Suprapubic skin (tissue), 4 donors: ENCODE measurements around the gene SYT12. TPM values are rescaled to one million over a fixed set of nuclear protein-coding genes. Genes with fewer than 3 reads are reported as not detected.
"Not testable (repeated sequence)": the region's sequence is repeated elsewhere in the genome, so short reads cannot be mapped to it uniquely, and the experiment has no call there.

ENCODE experiments used
- DNase-seq, 2 donors: peaks; one replicate each; pipeline ENCODE4 v3.0.0-alpha.2; 2019; ENCODE audit warnings: low spot score in 2 of 2
- H3K27ac ChIP-seq: fragments of 200-600 bp; sonication (generic); one replicate; pipeline ENCODE4 v1.5.1; 2019
- H3K27me3 ChIP-seq: fragments of 200-600 bp; sonication (generic); one replicate; pipeline ENCODE4 v1.5.1; 2019
- H3K36me3 ChIP-seq: fragments of 200-600 bp; sonication (generic); one replicate; pipeline ENCODE4 v1.5.1; 2019
- H3K4me1 ChIP-seq: fragments of 200-600 bp; sonication (generic); one replicate; pipeline ENCODE4 v1.5.1; 2019
- H3K4me3 ChIP-seq: fragments of 200-600 bp; sonication (generic); one replicate; pipeline ENCODE4 v1.5.1; 2019; ENCODE audit warnings: mild to moderate bottlenecking
- H3K9me3 ChIP-seq: fragments of 200-600 bp; sonication (generic); one replicate; pipeline ENCODE4 v1.5.1; 2019
- EP300 ChIP-seq: sonication (generic); formaldehyde crosslinking; IDR thresholded peaks from one replicate; pipeline ENCODE4 v1.6.1; 2017; ENCODE audit warnings: antibody characterized with exemption
- POLR2A ChIP-seq, 2 donors: fragments of 450-650 bp; IDR thresholded peaks; one replicate each; pipeline ENCODE4 v1.6.1; 2017; ENCODE audit warnings: antibody characterized with exemption in 2 of 2, mild to moderate bottlenecking in 2 of 2, moderate library complexity in 2 of 2
- POLR2AphosphoS5 ChIP-seq, 3 donors: sonication (generic); formaldehyde crosslinking; IDR thresholded peaks; one replicate each; pipeline ENCODE4 v1.6.1; 2017; ENCODE audit warnings: antibody characterized with exemption in 3 of 3
- WGBS: methylation state at CpG from one replicate; pipeline ENCODE4 v1.1.5; 2018; 5-methylcytosine and 5-hydroxymethylcytosine counted together
- total RNA-seq, 4 donors: library from RNA; depleted of rRNA; stranded (reverse); fragments of >200 nt; gene quantifications; one replicate each; pipeline ENCODE4 v1.1.0, GENCODE V29; 2016
- TF ChIP-seq, protein P1 (sequence below), 2 donors: fragments of 200-600 bp in 1 of 2; fragments of 450-650 bp in 1 of 2; sonication (generic) in 1 of 2; IDR thresholded peaks; one replicate each; pipeline ENCODE4 v1.5.1; 2016 to 2019; ENCODE audit warnings: antibody characterized with exemption in 2 of 2, mild to moderate bottlenecking in 1 of 2, moderate library complexity in 1 of 2

SYT12 gene
- total RNA-seq, 4 donors from 2014 or later: 0.38 to 1.1 (median 0.53) TPM

DNA sequence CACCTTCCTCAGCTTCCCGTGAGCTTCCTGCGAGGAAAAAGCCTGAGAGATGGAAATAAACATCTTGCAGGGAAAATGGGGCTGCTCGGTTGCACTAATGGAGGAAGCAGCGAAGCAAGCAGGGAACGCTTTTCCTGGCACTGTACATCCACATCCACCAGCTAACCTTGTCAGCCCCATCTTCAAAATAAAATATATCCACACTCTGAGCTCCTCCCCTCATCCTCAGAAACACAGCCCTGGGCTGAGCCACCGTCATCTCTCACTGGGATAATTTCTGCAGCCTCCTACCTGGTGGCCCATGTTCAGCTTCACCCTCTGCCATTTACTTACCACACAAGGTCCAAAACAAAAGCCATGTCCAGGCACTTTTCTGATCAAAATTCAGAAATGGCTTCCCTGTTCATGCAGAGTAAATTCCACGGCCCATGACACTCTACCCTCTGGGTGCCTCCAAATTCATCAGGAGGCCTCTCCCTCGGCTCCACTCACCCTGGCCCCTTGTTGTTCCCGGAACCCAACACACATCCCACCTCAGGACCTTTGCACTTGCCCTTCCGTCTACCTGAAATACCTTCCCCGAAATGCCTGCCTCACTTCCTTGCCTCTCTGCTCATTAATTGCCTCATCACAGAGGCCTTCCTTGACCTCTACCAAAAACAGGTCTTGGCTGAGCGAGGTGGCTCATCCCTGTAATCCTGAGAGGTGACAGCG lies 34.9 kb upstream of the SYT12 start:
- Histone ChIP-seq H3K27ac (no peak overlapping the region), H3K27me3 (no peaks in the 10 kb centered on the region), H3K36me3 (no peaks in the 10 kb centered on the region), H3K4me1 (peaks cover 9% of the 10 kb centered on the region), H3K9me3 (no peaks in the 10 kb centered on the region), H3K4me3 (no peak overlapping the region)
- no peak for TF ChIP-seq POLR2A (IDR thresholded peaks at IDR 0.05)
- TF ChIP-seq EP300: no peak
- TF ChIP-seq, protein P1, sequence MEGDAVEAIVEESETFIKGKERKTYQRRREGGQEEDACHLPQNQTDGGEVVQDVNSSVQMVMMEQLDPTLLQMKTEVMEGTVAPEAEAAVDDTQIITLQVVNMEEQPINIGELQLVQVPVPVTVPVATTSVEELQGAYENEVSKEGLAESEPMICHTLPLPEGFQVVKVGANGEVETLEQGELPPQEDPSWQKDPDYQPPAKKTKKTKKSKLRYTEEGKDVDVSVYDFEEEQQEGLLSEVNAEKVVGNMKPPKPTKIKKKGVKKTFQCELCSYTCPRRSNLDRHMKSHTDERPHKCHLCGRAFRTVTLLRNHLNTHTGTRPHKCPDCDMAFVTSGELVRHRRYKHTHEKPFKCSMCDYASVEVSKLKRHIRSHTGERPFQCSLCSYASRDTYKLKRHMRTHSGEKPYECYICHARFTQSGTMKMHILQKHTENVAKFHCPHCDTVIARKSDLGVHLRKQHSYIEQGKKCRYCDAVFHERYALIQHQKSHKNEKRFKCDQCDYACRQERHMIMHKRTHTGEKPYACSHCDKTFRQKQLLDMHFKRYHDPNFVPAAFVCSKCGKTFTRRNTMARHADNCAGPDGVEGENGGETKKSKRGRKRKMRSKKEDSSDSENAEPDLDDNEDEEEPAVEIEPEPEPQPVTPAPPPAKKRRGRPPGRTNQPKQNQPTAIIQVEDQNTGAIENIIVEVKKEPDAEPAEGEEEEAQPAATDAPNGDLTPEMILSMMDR (IDR thresholded peaks at IDR 0.05): no peak
- DNase-seq: no peak
- WGBS: 90% methylated on average over 13 of the region's 13 CpGs

DNA sequence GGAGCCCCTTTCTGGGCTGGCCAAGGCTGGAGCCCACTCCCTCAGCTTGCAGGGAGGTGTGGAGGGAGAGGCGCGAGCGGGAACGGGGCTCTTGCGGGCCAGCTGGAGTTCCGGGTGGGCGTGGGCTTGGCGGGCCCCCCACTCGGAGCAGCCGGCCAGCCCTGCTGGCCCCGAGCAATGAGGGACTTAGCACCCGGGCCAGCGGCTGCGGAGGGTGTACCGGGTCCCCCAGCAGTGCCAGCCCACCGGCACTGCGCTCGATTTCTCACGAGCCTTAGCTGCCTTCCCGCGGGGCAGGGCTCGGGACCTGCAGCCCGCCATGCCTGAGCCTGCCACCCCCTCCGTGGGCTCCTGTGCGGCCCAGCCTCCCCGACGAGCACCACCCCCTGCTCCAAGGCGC lies 34.2 kb upstream of the SYT12 start:
- no CpG with 5 or more reads among the region's 28 CpGs for WGBS
- not testable (repeated sequence) for H3K27me3 ChIP-seq, H3K4me3 ChIP-seq, H3K27ac ChIP-seq, DNase-seq, H3K9me3 ChIP-seq, H3K36me3 ChIP-seq, H3K4me1 ChIP-seq

DNA sequence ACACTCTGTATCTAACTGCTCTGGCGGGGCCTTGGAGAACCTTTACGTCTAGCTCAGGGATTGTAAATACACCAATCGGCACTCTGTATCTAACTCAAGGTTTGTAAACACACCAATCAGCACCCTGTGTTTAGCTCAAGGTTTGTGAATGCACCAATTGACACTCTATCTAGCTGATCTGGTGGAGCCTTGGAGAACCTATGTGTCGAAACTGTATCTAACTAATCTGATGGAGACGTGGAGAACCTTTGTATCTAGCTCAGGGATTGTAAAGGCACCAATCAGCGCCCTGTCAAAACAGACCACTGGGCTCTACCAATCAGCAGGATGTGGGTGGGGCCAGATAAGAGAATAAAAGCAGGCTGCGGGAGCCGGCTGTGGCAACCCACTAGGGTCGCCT lies 33.6 kb upstream of the SYT12 start:
- not testable (repeated sequence) for H3K36me3 ChIP-seq, H3K4me1 ChIP-seq, H3K4me3 ChIP-seq, H3K9me3 ChIP-seq, H3K27ac ChIP-seq, H3K27me3 ChIP-seq, DNase-seq
- WGBS: 87% methylated on average over 9 of the region's 9 CpGs

DNA sequence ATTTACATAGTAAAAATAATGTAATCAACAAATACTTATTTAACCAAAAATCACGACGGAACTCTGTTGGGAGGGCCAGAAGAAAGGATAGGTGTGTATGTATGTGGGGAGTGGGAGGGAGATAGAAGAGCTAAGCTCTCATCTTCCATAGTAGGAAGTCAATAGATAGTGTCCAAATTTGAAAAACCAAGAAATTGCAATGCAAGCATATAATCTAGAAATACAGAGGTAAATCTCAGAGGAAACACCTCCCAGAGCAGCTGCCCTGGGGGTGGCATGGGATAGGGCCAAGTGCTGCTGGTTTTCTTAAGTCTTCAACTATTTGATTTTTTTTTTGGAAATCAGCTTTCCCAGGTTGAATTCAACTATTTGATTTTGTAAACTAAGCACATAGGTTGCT lies 30.9 kb upstream of the SYT12 start:
- Histone ChIP-seq H3K4me1 (no peaks in the 10 kb centered on the region), H3K27ac (no peak overlapping the region)
- 79% methylated on average over 2 of the region's 2 CpGs for WGBS

DNA sequence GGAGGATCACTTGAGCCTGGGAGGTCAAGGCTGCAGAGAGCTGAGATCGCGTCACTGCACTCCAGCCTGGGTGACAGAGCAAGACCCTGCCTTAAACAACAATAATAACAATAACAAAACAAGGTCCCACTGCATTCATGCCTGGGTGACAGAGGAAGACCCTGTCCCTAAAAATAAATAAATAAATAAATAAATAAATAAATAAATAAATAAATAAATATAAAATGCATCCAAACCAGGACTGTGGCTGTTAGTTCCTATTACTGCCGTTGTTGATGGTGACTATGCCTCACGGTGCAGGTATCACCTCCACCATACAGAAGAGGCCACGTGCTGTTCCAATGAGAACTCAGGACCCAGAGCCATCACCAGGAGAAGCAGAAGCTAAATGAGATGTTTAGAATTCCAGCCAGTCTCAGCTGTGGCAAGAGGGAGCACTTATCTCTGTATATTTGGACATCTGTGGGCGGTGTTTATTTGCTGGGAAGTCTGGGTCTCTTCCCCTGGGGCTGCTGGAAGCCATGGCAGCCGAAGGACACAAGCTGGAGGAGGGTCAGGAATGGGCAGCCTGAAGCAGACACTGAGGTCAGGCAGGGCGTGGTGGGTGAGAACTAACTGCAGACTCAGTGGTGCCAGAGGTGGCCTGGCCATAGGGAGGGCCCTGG lies 26.2 kb upstream of the SYT12 start:
- Histone ChIP-seq H3K36me3 (no peaks in the 10 kb centered on the region), H3K9me3 (no peaks in the 10 kb centered on the region), H3K4me3 (no peak overlapping the region), H3K4me1 (no peaks in the 10 kb centered on the region), H3K27me3 (no peaks in the 10 kb centered on the region), H3K27ac (no peak overlapping the region)
- TF ChIP-seq EP300 (no peak), POLR2A (IDR thresholded peaks at IDR 0.05) (no peak), POLR2AphosphoS5 (IDR thresholded peaks at IDR 0.05) (no peak)
- TF ChIP-seq, protein P1 (IDR thresholded peaks at IDR 0.05): no peak
- no peak for DNase-seq
- 76% methylated on average over 8 of the region's 8 CpGs for whole genome bisulfite sequencing

More for the DNA sequence above, 30.9 kb upstream of the SYT12 start:
- H3K27me3 ChIP-seq: no peaks in the 10 kb centered on the region
- DNase-seq: no peak
- no peaks in the 10 kb centered on the region for H3K36me3 ChIP-seq
- H3K9me3 ChIP-seq: no peaks in the 10 kb centered on the region
- TF ChIP-seq POLR2A (IDR thresholded peaks at IDR 0.05): no peak
- TF ChIP-seq EP300: no peak
- no peak overlapping the region for H3K4me3 ChIP-seq

DNA sequence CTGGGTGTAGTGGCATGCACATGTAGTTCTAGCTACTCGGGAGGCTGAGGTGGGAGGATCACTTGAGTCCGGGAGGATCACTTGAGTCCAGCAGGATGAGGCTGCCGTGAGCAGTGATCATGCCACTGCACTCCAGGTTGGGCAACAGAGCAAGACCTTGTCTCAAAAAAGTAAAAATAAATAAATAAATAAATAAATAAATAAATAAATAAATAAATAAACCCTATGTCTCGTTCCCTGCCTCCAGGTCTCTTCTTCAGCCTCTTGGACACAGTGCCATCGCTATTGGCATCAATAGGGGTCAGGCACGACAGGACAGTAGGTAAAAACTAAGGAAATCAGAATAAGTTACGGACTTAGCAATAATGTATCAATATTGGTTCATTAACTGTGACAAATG lies 23.4 kb upstream of the SYT12 start:
- H3K27ac ChIP-seq: no peak overlapping the region
- WGBS: 82% methylated on average over 7 of the region's 7 CpGs
- H3K4me3 ChIP-seq: no peak overlapping the region
- DNase-seq: no peak
- no peaks in the 10 kb centered on the region for H3K36me3 ChIP-seq
- no peaks in the 10 kb centered on the region for H3K27me3 ChIP-seq
- no peaks in the 10 kb centered on the region for H3K9me3 ChIP-seq
- no peaks in the 10 kb centered on the region for H3K4me1 ChIP-seq
- no peak for TF ChIP-seq EP300
- TF ChIP-seq POLR2AphosphoS5 (IDR thresholded peaks at IDR 0.05): no peak
- TF ChIP-seq, protein P1 (IDR thresholded peaks at IDR 0.05): no peak
- no peak for TF ChIP-seq POLR2A (IDR thresholded peaks at IDR 0.05)

DNA sequence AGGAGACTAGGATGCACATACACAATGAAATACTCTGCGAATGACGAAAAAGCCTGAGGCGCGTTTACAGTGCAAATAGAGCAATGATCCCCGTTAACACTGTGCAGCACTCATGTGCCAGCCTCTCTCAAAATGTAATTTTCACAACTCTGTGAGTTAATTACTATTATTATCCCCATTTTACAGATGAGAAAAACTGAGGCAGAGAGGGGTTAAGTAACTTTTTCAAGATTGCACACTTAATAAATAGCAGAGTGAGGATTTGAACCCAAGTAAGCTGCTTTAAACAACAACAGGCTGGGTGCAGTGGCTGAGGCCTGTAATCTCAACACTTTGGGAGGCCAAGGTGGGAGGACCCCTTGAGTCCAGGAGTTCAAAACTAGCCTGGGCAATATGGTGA lies 21.6 kb upstream of the SYT12 start:
- WGBS: 99% methylated on average over 5 of the region's 5 CpGs
- no peak for DNase-seq
- Histone ChIP-seq H3K27me3 (no peaks in the 10 kb centered on the region), H3K27ac (no peak overlapping the region), H3K4me3 (no peak overlapping the region), H3K36me3 (no peaks in the 10 kb centered on the region), H3K9me3 (no peaks in the 10 kb centered on the region), H3K4me1 (no peaks in the 10 kb centered on the region)
- TF ChIP-seq EP300: no peak
- TF ChIP-seq, protein P1 (IDR thresholded peaks at IDR 0.05): no peak
- no peak for TF ChIP-seq POLR2A (IDR thresholded peaks at IDR 0.05)
